Neuron (in vitro differentiated cells): ENCODE measurements around the gene NSD2.
"Not testable (repeated sequence)": the region's sequence is repeated elsewhere in the genome, so short reads cannot be mapped to it uniquely, and the experiment has no call there.

Source experiments
- H2AFZ ChIP-seq: one replicate; pipeline ENCODE4 v1.6.1; 2013; ENCODE audit warnings: low read depth, mild to moderate bottlenecking, inconsistent platforms, low read length, moderate library complexity
- H3K27me3 ChIP-seq: one replicate; pipeline ENCODE4 v1.6.1; 2013; ENCODE audit warnings: low read length; ENCODE audit not compliant: insufficient read depth
- H3K36me3 ChIP-seq: one replicate; pipeline ENCODE4 v1.6.1; 2013; ENCODE audit warnings: low read length; ENCODE audit not compliant: insufficient read depth
- H3K4me1 ChIP-seq: one replicate; pipeline ENCODE4 v1.6.1; 2013; ENCODE audit warnings: low read length; ENCODE audit not compliant: insufficient read depth
- H3K4me3 ChIP-seq: 2 replicates; pipeline ENCODE4 v1.5.1; 2013; ENCODE audit warnings: mild to moderate bottlenecking, low read length, moderate library complexity
- H3K9me3 ChIP-seq: one replicate; pipeline ENCODE4 v1.6.1; 2013; ENCODE audit warnings: low read length

Gene NSD2

DNA sequence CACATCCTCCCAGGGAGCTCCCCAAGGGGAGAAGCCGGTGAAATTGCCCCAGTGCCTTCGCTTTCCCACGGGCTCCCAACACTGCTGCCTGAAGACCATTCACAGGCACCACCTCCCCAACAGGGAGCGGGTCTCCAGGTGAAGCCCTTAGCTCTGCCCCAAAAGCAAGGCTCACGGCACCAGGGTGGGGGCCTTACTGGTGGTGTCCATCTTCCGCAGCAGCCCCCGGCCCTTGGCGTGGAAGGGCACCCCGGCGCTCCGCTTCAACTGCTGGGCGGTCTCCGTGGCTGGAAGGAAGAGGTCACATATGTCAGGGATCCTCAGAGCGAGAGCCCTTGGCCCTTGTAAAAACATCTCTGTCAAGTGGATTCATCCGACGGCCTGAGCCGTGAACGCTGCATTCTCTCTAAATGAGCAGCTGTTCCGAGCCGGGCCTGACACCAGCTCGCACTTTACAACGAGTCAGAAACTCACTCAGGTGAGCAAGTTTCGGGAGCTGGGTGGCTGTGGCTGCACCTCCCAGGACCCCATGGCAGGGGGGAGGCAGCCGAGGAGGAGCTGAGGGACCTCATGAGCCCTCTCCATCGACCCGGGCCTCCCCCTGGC, 116.6 kb downstream of the NSD2 start:
- Histone ChIP-seq H3K27me3 (no peaks in the 10 kb centered on the region), H3K4me3 (no peak overlapping the region), H3K36me3 (peaks cover 85% of the 10 kb centered on the region), H3K9me3 (no peaks in the 10 kb centered on the region), H3K4me1 (no peaks in the 10 kb centered on the region), H2AFZ (no peak overlapping the region)

DNA sequence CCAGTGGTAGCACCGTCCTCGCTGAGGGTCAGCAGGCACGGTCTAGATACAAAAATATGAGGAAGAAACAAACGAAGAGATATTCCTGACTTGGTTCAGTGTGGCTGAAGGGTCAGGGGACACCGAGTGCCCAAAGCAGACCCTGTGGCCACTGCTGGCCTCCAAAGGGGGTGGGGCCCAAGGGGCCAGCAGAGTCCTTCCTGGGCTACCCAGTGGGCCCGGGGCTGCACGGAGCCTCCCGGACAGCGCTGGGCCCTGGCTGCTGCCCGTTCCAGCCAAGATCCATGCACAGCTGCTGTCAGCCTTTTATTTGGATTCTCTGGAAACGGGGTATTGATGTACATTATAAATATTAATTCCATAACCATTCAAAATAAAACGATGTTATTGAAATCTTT, 117.1 kb downstream of the NSD2 start:
- H2AFZ ChIP-seq: no peak overlapping the region

DNA sequence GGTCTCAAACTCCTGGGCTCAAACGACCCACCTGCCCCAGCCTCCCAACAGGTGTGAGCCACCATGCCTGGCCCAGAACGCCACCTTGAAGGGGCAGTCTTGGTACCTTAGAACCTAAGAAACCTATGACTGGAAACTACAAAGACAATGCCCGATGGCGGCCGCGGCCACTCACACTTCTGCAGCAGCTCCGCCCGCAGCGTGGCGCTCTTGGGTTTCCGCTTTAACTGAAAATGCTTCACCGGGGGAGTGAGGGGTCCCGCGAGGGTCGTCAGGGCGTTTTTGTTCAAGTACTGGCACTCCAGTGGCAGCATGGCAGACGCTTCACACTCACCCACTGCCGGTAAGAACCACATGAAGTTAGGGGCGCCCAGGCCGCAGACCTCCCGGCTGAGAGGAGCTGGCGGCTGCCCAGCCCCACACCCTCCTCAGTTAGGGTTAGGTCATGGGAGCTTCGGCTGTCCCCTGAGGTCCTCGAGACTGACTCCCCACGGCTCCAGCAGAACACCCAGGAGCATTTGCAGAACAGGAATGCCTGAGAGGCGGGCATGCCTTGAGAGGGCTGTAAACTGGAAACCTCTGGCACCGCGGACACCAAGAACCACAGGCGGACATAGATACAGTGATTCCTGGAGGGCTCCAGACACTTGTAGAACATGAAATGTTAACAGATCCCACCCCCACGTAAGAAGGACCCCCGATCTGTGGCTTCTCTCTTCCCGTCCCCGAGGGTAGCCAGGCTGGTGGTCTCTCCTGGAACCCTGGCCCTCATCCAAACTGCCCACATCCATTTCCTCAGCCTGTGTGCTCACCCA, 118.5 kb downstream of the NSD2 start:
- H2AFZ ChIP-seq: no peak overlapping the region
- no peak overlapping the region for H3K4me3 ChIP-seq
- no peaks in the 10 kb centered on the region for H3K4me1 ChIP-seq
- H3K27me3 ChIP-seq: no peaks in the 10 kb centered on the region
- peaks cover 66% of the 10 kb centered on the region for H3K36me3 ChIP-seq
- H3K9me3 ChIP-seq: no peaks in the 10 kb centered on the region

More for the DNA sequence above, 117.1 kb downstream of the NSD2 start:
- no peaks in the 10 kb centered on the region for H3K27me3 ChIP-seq
- H3K4me1 ChIP-seq: no peaks in the 10 kb centered on the region
- H3K4me3 ChIP-seq: no peak overlapping the region
- peaks cover 80% of the 10 kb centered on the region for H3K36me3 ChIP-seq
- no peaks in the 10 kb centered on the region for H3K9me3 ChIP-seq

DNA sequence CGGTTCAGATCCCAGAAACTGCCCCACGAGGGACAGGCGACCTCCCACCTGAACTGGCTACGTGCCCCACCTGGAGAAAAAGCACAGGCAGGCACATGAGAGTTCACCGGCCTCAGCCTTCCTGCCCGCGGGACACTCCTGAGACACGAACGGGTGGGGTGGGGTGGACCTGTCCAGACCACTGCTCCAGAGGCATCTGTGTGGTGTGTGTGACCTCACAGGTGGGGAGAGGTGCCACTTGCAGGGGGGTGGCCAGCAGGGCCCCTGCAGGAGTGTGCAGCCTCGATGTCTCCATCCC, 119.1 kb downstream of the NSD2 start:
- Histone ChIP-seq H3K4me1 (no peaks in the 10 kb centered on the region), H3K9me3 (no peaks in the 10 kb centered on the region), H2AFZ (no peak overlapping the region), H3K27me3 (no peaks in the 10 kb centered on the region), H3K4me3 (no peak overlapping the region), H3K36me3 (peaks cover 61% of the 10 kb centered on the region)

DNA sequence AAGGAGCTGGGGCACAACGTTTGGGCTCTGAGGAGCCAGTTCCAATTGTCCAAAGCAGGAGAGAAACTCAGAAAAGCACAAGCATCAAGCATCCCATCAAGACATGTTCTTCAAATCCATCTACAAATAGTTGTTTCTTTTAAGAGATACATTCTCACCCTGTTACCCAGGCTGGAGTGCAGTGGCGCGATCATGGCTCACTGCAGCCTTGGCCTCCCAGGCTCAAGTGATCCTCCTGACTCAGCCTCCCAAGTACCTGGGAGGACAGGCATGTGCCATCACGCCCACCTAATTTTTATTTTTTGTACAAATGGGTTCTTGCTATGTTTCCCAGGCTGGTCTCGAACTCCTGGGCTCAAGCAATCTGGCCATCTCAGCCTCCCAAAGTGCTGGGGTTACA, 119.5 kb downstream of the NSD2 start:
- Histone ChIP-seq H3K4me3 (no peak overlapping the region), H3K4me1 (no peaks in the 10 kb centered on the region), H3K9me3 (no peaks in the 10 kb centered on the region), H3K36me3 (peaks cover 59% of the 10 kb centered on the region), H3K27me3 (no peaks in the 10 kb centered on the region), H2AFZ (no peak overlapping the region)

DNA sequence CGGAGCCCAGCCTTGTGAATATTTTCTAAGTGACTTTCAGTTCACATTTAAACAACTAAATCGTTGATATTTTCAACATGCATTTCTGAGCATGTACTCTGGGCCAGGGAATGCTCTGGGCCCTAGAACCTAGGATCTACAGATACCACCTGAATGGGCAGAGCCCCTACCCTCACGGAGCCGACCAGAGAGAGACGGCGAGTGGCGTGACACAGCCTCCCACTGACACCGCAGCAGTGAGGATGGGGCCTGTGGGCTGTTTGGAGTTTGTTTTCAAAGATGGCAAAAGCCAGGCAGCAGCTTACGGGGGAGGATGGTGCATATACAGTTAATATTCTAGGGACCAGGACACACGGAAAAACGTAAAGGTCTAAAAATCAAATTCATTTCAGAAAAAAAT, 119.9 kb downstream of the NSD2 start:
- no peak overlapping the region for H2AFZ ChIP-seq
- no peaks in the 10 kb centered on the region for H3K9me3 ChIP-seq
- H3K4me1 ChIP-seq: no peaks in the 10 kb centered on the region
- H3K27me3 ChIP-seq: no peaks in the 10 kb centered on the region
- H3K4me3 ChIP-seq: no peak overlapping the region
- peaks cover 58% of the 10 kb centered on the region for H3K36me3 ChIP-seq

- H3K27me3 ChIP-seq: no peaks in the 10 kb centered on the region
- H3K36me3 ChIP-seq: peaks cover 53% of the 10 kb centered on the region
- H3K4me1 ChIP-seq: no peaks in the 10 kb centered on the region
- no peak overlapping the region for H2AFZ ChIP-seq
- H3K4me3 ChIP-seq: no peak overlapping the region
- peaks cover 2% of the 10 kb centered on the region for H3K9me3 ChIP-seq
Observed at GRCh38 chr4:1991596-1992434, 120.6 kb downstream of the NSD2 start.

DNA sequence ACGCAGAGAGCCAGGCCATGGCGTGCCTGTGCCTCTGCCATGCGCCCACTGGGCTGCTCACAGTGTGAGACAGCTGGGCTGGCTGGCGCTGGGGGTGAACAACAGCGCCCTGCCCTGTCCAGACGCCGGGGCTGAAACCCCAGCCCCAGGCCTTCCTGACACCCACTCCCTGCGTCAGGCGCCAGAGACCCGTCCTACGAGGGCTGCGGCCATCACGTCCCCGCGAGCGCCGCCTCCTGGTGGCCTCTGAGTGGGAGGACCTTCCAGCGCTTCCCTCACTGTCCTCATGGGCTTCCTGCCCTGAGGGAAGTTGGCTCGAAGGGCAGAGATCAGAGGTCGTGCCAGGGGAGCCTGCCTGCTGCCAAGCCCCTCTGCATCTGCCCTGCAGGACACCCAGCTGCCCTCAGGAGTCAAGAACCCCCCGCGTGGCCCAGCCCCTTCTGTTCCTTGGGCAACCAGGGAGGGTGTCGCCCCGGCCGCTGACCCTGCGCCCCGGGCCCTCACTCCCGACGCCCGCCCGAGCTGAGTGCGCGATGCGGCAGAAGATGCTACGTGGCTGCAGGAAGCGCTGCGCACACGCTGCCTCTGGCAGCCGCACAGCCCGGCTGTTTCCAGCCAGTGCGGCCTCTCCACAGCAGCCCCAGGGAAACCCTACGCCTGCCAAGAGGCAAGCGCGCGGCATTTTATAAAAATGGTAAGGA, 121.4 kb downstream of the NSD2 start:
- no peak overlapping the region for H2AFZ ChIP-seq
- peaks cover 7% of the 10 kb centered on the region for H3K9me3 ChIP-seq
- H3K4me1 ChIP-seq: no peaks in the 10 kb centered on the region
- no peaks in the 10 kb centered on the region for H3K27me3 ChIP-seq
- H3K36me3 ChIP-seq: peaks cover 47% of the 10 kb centered on the region
- H3K4me3 ChIP-seq: no peak overlapping the region

DNA sequence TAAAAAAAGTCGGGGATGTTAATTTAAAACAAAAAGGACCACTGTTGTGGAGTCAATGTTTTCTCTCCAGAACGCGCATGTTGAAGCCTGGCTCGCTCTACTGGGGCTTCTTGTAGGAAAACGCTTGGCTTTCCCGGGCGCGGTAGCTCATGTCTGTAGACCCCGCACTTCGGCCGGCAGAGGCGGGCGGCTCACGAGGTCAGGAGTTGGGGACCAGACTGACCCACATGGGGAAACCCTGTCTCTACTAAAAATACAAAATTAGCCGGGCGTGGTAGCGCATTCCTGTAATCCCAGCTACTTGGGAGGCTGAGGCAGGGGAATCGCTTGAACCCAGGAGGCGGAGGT, 122.0 kb downstream of the NSD2 start:
- Histone ChIP-seq H3K27me3 (no peaks in the 10 kb centered on the region), H3K9me3 (peaks cover 11% of the 10 kb centered on the region), H3K4me3 (no peak overlapping the region), H3K4me1 (no peaks in the 10 kb centered on the region), H2AFZ (no peak overlapping the region), H3K36me3 (peaks cover 45% of the 10 kb centered on the region)

DNA sequence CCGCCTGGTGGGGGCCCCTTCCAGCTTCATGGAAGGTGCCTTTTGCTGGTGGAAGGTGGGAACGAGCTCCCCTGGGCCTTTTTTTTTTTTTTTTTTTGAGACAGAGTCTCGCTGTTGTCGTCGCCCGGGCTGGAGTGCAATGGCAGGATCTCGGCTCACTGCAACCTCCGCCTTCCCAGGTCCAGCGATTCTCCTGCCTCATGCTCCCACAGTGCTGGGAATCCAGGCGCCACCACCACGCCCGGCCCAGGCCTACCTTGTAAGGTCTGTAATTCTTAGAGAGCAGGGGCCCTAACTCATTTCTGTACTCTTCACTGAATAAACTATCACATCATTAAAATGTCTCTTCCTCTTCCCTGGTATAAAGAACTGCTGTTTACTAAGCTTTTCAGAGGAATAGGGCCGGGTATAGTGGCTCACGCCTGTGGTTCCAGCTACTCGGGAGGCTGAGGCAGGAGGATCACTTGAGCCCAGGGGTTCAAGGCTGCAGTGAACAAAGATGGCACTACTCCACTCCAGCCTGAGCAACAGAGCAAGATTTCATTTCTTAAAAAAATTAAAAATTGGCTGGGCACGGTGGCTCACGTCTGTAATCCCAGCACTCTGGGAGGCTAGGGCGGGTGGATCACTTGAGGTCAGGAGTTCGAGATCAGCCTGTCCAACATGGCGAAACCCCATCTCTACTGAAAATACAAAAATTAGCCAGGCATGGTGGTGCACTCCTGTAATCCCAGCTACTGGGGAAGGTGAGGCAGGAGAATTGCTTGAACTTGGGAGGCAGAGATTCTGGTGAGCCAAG, 122.7 kb downstream of the NSD2 start:
- H3K4me3 ChIP-seq, H2AFZ ChIP-seq, H3K4me1 ChIP-seq, H3K27me3 ChIP-seq: not testable (repeated sequence)
- H3K36me3 ChIP-seq: peaks cover 41% of the 10 kb centered on the region
- H3K9me3 ChIP-seq: peaks cover 13% of the 10 kb centered on the region

- Histone ChIP-seq H3K36me3 (peaks cover 37% of the 10 kb centered on the region), H3K27me3 (no peaks in the 10 kb centered on the region), H3K4me1 (no peaks in the 10 kb centered on the region), H2AFZ (no peak overlapping the region), H3K9me3 (peaks cover 16% of the 10 kb centered on the region), H3K4me3 (no peak overlapping the region)
Observed at GRCh38 chr4:1994938-1995337, 123.7 kb downstream of the NSD2 start.

DNA sequence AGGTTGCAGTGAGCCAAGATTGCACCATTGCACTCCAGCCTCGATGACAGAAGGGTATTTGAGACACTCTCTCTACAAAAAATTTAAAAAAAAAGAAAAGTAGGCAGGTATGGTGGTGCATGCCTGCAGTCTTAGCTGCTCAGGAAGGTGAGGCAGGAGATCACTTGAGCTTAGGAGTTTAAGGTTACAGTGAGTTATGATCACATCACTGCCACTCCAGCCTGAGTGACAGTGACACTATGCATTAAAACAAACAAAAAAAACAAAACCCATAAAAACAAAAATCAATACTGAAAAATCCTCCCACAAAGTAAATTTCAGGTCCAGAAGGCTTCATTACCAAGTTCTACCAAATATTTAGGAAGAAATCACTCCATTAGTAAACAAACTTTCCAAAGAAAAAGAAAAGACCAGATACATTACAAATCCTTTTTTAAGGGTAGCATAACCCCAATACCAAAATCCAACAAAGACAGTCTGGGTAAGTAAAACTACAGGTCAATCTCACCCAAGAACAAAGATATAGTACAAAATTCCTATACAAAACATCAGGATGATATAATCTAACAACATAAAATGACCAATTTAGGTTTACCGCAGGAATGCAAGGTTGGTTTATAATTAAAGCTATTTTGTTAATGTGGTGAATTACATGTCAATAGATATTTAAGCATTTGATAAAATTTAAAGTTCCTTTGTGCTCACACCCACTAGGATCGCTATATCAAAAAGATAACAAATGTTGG, 125.8 kb downstream of the NSD2 start:
- Histone ChIP-seq H3K4me3 (no peak overlapping the region), H2AFZ (no peak overlapping the region), H3K4me1 (no peaks in the 10 kb centered on the region), H3K27me3 (no peaks in the 10 kb centered on the region), H3K9me3 (peaks cover 16% of the 10 kb centered on the region), H3K36me3 (peaks cover 19% of the 10 kb centered on the region)
